IPS DF 4.7 (cell line): ENCODE data around the gene ANKRD29.

Experiments used
- DNase-seq: peaks from one replicate; pipeline ENCODE4 v3.0.0-alpha.2; 2013; ENCODE audit warnings: low spot score; ENCODE audit errors: extremely low read depth

ANKRD29 gene

GRCh38 chr18:23662309-23663263, at the start of gene ANKRD29:
Gene ANKRD29, minus strand, starts transcription at chr18:23662911. Its CDS starts 181 bp downstream, at chr18:23662730.
- DNase-seq: no peak

- DNase-seq: no peak
Measured at GRCh38 chr18:23712445-23712844, 49.7 kb upstream of the ANKRD29 start.

GRCh38 chr18:23711426-23711825, 48.7 kb upstream of the ANKRD29 start:
- no peak for DNase-seq

- no peak for DNase-seq
Measured at GRCh38 chr18:23710946-23711345, 48.2 kb upstream of the ANKRD29 start.

GRCh38 chr18:23710068-23710527, 47.4 kb upstream of the ANKRD29 start:
- no peak for DNase-seq

- DNase-seq: no peak
Measured at GRCh38 chr18:23706971-23707640, 44.4 kb upstream of the ANKRD29 start.

GRCh38 chr18:23704806-23705205, 42.1 kb upstream of the ANKRD29 start:
- no peak for DNase-seq

GRCh38 chr18:23703987-23704384, 41.3 kb upstream of the ANKRD29 start:
- no peak for DNase-seq

GRCh38 chr18:23703057-23703986, 40.6 kb upstream of the ANKRD29 start:
- no peak for DNase-seq

GRCh38 chr18:23702606-23703005, 39.9 kb upstream of the ANKRD29 start:
- no peak for DNase-seq

- no peak for DNase-seq
Measured at GRCh38 chr18:23701544-23702064, 38.9 kb upstream of the ANKRD29 start.

- no peak for DNase-seq
Measured at GRCh38 chr18:23701017-23701416, 38.3 kb upstream of the ANKRD29 start.

GRCh38 chr18:23694637-23695430, 32.1 kb upstream of the ANKRD29 start:
- DNase-seq: no peak

GRCh38 chr18:23693846-23694245, 31.1 kb upstream of the ANKRD29 start:
- no peak for DNase-seq

- DNase-seq: no peak
Measured at GRCh38 chr18:23690505-23691068, 27.9 kb upstream of the ANKRD29 start.

- no peak for DNase-seq
Measured at GRCh38 chr18:23689616-23690504, 27.1 kb upstream of the ANKRD29 start.

- no peak for DNase-seq
Measured at GRCh38 chr18:23689031-23689615, 26.4 kb upstream of the ANKRD29 start, which contains the start of gene LAMA3. Gene LAMA3, plus strand, starts transcription at chr18:23689453. Its CDS starts 231 bp downstream, at chr18:23689684.

- DNase-seq: no peak
Measured at GRCh38 chr18:23688528-23688927, 25.8 kb upstream of the ANKRD29 start.
